Measurements from ENCODE around the gene ANKRD18A.

The ANKRD18A gene

DNA sequence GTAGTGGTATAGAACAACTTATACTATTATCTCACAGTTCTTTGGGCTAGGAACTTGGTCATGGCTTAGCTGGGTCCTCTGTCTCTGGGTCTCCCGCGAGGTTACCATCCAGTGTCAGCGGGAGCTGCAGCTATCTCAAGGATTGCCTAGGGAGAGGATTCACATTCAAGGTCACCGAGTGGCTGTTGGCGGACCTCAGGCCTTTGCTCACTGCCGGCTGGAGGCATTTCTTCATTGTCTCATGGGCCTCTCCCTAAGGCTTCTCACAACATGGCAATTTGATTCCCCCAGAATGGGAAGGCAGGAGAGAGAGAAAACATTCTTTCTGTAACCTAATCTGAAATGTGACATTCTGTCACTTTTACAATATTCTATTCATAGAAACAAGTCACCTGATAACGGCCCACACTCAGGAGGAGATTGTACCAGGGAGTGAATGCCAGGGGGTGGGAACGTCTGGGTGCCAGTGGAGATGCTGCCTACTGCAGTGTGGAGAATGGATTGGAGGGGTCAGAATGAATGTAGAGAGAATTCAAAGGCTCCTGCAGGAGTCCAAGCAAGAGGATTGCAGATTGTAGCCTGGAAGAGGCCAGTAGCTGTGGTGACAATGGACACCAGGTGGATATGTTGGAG is 29.5 kb upstream of the ANKRD18A start:
- H3K9me3 ChIP-seq (ENCODE audit: control insufficient read depth, insufficient read depth, low read length) = no peaks in the 10 kb centered on the region
- no peaks in the 10 kb centered on the region for H3K4me1 ChIP-seq (ENCODE audit: control insufficient read depth, insufficient read depth, low read length)

DNA sequence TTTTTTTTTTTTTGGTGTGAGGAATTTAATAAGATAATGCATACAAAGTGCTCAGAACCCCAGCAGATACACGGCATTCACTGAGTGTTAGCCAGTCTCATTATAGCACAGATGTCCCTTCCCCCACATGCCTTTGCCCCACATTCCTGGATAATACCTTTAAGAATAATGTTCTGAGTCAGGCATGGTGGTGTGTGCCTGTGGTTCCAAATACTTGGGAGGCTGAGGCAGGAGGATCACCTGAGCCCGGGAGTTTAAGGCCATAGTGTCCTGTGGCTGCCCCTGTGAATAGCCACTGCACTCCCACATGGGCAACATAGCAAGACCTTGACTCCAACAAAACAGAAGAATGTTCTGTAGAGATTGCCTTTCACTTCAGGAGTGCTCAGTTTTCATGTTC is 24.2 kb upstream of the ANKRD18A start:
- no peaks in the 10 kb centered on the region for H3K36me3 ChIP-seq (ENCODE audit: control insufficient read depth, insufficient read depth, low read length)
- H3K27me3 ChIP-seq (ENCODE audit: control insufficient read depth, insufficient read depth, low read length) = no peaks in the 10 kb centered on the region
- H3K4me3 ChIP-seq (ENCODE audit: low read length) = no peak overlapping the region
- no peak for DNase-seq (ENCODE audit: low read depth, low spot score)
- peaks cover 4% of the 10 kb centered on the region for H3K4me1 ChIP-seq (ENCODE audit: control insufficient read depth, insufficient read depth, low read length)
- H3K9me3 ChIP-seq (ENCODE audit: control insufficient read depth, insufficient read depth, low read length) = no peaks in the 10 kb centered on the region
- WGBS (ENCODE audit: insufficient coverage, insufficient read length) = no CpG with 5 or more reads among the region's 2 CpGs
- no peak overlapping the region for H3K27ac ChIP-seq (ENCODE audit: low read length)

More for the DNA sequence above, 29.5 kb upstream of the ANKRD18A start:
- H3K27me3 ChIP-seq (ENCODE audit: control insufficient read depth, insufficient read depth, low read length) = no peaks in the 10 kb centered on the region
- no peak for DNase-seq (ENCODE audit: low read depth, low spot score)
- WGBS (ENCODE audit: insufficient coverage, insufficient read length) = no CpG with 5 or more reads among the region's 8 CpGs
- no peaks in the 10 kb centered on the region for H3K36me3 ChIP-seq (ENCODE audit: control insufficient read depth, insufficient read depth, low read length)
- no peak overlapping the region for H3K27ac ChIP-seq (ENCODE audit: low read length)
- no peak overlapping the region for H3K4me3 ChIP-seq (ENCODE audit: low read length)

DNA sequence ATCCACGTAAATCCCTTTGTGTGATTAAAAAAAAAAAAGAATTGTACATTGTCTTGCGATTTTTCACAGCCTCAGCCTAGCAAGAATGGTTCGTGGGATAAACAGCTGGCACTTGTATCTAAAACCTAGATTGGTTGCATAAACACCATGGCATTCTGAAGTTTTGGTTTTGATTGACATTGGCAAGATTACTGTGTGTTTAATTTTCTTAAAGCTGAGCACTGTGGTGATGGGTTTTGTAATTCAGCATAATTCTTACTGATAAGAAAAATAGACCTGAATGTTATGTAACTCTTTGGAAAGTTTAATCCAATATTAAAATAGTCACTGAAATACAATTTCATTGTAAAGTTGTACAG is 23.4 kb upstream of the ANKRD18A start:
- no peaks in the 10 kb centered on the region for H3K36me3 ChIP-seq (ENCODE audit: control insufficient read depth, insufficient read depth, low read length)
- no peak for DNase-seq (ENCODE audit: low read depth, low spot score)
- peaks cover 4% of the 10 kb centered on the region for H3K4me1 ChIP-seq (ENCODE audit: control insufficient read depth, insufficient read depth, low read length)
- no peak overlapping the region for H3K4me3 ChIP-seq (ENCODE audit: low read length)
- WGBS (ENCODE audit: insufficient coverage, insufficient read length) = no CpG with 5 or more reads among the region's 3 CpGs
- H3K9me3 ChIP-seq (ENCODE audit: control insufficient read depth, insufficient read depth, low read length) = no peaks in the 10 kb centered on the region
- H3K27me3 ChIP-seq (ENCODE audit: control insufficient read depth, insufficient read depth, low read length) = no peaks in the 10 kb centered on the region
- no peak overlapping the region for H3K27ac ChIP-seq (ENCODE audit: low read length)

DNA sequence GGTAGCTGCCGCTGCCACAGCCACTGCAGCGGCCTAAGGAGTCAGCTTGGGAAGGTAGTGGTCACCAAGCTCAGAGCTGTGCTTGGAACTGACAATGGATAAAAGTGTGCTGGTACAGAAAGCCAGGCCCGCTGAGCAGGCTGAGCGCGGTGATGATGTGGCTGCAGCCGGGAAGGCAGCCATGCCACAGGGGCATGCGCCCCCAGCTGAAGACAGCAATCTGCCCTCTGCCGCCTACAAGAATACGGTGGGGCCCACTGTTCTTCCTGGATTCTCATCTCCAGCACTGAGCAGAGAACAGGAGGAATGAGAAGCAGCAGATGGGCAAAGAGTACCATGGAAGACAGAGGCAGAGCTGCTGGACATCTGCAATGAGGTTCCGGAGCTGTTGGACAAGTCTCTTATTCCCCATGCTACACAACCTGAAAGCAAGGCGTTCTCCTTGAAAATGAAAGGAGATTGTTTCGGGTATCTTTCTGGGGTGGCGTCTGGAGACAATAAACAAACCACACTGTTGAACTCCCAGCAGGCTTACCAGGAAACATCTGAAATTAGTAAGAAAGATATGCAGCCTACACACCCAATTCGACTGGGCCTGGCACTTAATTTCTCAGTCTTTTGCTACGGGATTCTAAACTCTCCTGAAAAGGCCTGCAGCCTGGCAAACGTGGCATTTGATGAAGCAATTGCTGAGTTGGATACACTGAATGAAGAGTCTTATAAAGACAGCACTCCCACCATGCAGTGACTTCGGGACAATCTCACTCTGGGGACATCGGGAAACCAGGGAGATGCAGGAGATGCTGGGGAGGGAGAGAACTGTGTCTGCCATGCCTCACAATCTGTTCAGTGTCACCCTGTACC is 22.8 kb upstream of the ANKRD18A start:
- no CpG with 5 or more reads among the region's 18 CpGs for WGBS (ENCODE audit: insufficient coverage, insufficient read length)
- no peaks in the 10 kb centered on the region for H3K36me3 ChIP-seq (ENCODE audit: control insufficient read depth, insufficient read depth, low read length)
- H3K9me3 ChIP-seq (ENCODE audit: control insufficient read depth, insufficient read depth, low read length) = no peaks in the 10 kb centered on the region
- peaks cover 4% of the 10 kb centered on the region for H3K4me1 ChIP-seq (ENCODE audit: control insufficient read depth, insufficient read depth, low read length)
- H3K27ac ChIP-seq (ENCODE audit: low read length) = no peak overlapping the region
- H3K27me3 ChIP-seq (ENCODE audit: control insufficient read depth, insufficient read depth, low read length) = no peaks in the 10 kb centered on the region
- DNase-seq (ENCODE audit: low read depth, low spot score) = no peak
- no peak overlapping the region for H3K4me3 ChIP-seq (ENCODE audit: low read length)

DNA sequence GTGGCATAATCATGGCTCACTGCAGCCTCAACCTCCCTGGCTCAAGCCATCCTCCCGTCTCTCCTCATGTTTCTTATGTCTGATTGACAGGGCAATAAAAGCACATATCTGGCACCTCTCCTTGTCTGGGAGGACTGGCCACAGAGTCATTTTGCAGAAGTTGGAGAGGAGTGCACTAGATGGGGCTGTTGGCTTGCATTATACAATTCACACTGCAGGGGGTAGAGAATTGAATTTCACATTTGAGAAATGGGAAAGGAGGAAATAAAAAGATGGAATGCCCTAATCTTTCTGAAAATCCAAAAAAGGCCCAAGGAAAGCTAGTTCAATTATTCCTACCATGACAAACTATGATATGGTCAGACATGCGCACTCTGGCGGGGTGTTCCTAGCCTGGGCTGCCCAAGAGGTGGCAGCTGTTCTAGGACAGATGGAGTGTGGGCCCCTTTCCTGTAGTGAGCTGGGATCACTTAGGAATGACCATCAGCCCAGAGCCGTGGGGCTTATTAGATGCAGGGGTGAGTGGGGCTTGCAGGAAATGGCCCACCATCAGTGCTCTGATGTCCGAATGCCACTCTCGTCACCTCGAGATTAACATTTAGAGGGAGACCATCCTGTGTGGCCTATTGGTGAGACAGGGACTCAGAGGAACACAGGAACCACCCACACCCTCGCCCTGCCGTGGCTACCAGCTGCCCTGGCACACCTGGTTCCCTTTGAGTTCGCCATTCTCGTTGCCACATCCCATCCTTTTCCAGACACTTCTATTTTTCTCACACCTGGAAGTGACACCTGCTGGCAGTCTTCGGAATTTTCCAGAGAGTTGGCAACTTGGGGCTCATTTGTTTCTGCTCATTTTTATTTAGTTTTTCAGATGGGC is 21.8 kb upstream of the ANKRD18A start:
- no peaks in the 10 kb centered on the region for H3K9me3 ChIP-seq (ENCODE audit: control insufficient read depth, insufficient read depth, low read length)
- no peaks in the 10 kb centered on the region for H3K27me3 ChIP-seq (ENCODE audit: control insufficient read depth, insufficient read depth, low read length)
- WGBS (ENCODE audit: insufficient coverage, insufficient read length) = no CpG with 5 or more reads among the region's 12 CpGs
- H3K4me1 ChIP-seq (ENCODE audit: control insufficient read depth, insufficient read depth, low read length) = peaks cover 4% of the 10 kb centered on the region
- no peaks in the 10 kb centered on the region for H3K36me3 ChIP-seq (ENCODE audit: control insufficient read depth, insufficient read depth, low read length)
- no peak overlapping the region for H3K4me3 ChIP-seq (ENCODE audit: low read length)
- DNase-seq (ENCODE audit: low read depth, low spot score) = peak; percentile 55
- no peak overlapping the region for H3K27ac ChIP-seq (ENCODE audit: low read length)

DNA sequence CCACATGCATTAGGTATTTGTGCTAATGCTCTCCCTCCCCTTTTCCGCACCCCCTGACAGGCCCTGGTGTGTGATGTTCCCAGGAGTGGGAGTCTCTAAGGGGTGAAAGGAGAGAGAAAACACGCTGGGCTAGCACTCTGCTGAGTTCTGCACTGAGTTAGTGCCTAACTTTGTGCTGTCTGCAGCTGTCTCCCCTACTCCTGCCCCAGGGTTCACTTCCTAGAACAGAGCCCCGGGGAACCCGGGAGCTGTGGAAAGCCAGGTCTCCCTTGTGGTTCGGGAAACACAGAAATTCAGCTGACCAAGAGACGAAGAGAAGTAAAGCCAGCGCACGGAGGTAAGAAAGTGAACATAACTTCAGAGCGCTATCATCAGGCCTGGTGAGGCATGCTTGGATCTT is 20.7 kb upstream of the ANKRD18A start:
- no peaks in the 10 kb centered on the region for H3K9me3 ChIP-seq (ENCODE audit: control insufficient read depth, insufficient read depth, low read length)
- H3K4me1 ChIP-seq (ENCODE audit: control insufficient read depth, insufficient read depth, low read length) = peaks cover 4% of the 10 kb centered on the region
- H3K27ac ChIP-seq (ENCODE audit: low read length) = no peak overlapping the region
- H3K36me3 ChIP-seq (ENCODE audit: control insufficient read depth, insufficient read depth, low read length) = no peaks in the 10 kb centered on the region
- no CpG with 5 or more reads among the region's 9 CpGs for WGBS (ENCODE audit: insufficient coverage, insufficient read length)
- no peak overlapping the region for H3K4me3 ChIP-seq (ENCODE audit: low read length)
- H3K27me3 ChIP-seq (ENCODE audit: control insufficient read depth, insufficient read depth, low read length) = no peaks in the 10 kb centered on the region
- no peak for DNase-seq (ENCODE audit: low read depth, low spot score)

DNA sequence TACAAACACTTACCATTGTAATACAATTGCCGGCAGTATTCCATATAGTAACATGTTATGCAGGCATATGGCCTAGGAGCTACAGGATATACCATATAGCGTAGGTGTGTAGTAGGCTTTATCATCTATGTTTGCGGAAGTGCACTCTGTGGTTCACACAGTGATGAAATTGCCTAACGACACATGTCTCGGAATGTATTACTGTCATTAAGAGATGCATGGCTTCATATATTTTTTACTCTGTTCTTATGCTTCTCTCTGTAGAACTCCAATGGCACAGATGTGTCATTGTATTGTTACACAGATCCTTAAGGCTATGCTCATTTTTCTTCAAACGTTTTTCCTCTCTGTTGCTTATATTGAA is 19.2 kb upstream of the ANKRD18A start:
- Histone ChIP-seq H3K27me3 (ENCODE audit: control insufficient read depth, insufficient read depth, low read length) (no peaks in the 10 kb centered on the region), H3K4me1 (ENCODE audit: control insufficient read depth, insufficient read depth, low read length) (peaks cover 4% of the 10 kb centered on the region), H3K9me3 (ENCODE audit: control insufficient read depth, insufficient read depth, low read length) (no peaks in the 10 kb centered on the region), H3K36me3 (ENCODE audit: control insufficient read depth, insufficient read depth, low read length) (no peaks in the 10 kb centered on the region), H3K27ac (ENCODE audit: low read length) (no peak overlapping the region), H3K4me3 (ENCODE audit: low read length) (no peak overlapping the region)
- no CpG with 5 or more reads among the region's 6 CpGs for WGBS (ENCODE audit: insufficient coverage, insufficient read length)
- no peak for DNase-seq (ENCODE audit: low read depth, low spot score)

DNA sequence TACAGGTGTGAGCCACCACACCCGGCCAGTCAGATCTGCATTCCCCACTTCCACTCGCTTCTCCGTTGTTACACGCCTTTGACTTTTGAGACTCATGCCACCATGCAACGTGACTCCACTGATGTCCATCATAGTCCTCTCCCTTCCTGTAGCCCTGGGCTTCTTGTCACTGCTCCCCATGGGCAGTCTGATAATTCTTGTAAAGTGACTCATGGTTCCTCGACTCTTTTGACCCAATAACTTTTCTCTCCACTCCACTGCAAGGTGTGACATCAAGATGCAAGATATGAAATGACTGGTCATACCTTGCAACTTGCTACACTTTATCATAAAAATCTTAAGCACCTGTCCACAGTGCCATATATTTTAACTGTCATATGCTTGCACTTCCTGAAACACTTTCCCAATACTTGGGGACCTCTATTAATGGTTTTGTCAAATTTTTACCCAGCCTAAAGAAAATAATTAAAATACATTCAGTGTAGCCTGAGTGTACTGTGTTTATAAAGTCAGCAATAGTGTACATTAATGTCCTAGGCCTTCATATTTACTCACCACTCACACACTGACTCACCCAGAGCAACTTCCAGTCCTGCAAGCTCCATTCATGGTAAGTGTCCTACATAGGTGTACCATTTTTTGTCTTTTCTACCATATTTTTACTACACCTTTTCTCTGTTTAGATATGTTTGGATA is 18.6 kb upstream of the ANKRD18A start:
- Histone ChIP-seq H3K36me3 (ENCODE audit: control insufficient read depth, insufficient read depth, low read length) (no peaks in the 10 kb centered on the region), H3K4me3 (ENCODE audit: low read length) (no peak overlapping the region), H3K27ac (ENCODE audit: low read length) (no peak overlapping the region), H3K9me3 (ENCODE audit: control insufficient read depth, insufficient read depth, low read length) (no peaks in the 10 kb centered on the region), H3K4me1 (ENCODE audit: control insufficient read depth, insufficient read depth, low read length) (peaks cover 4% of the 10 kb centered on the region), H3K27me3 (ENCODE audit: control insufficient read depth, insufficient read depth, low read length) (no peaks in the 10 kb centered on the region)
- no peak for DNase-seq (ENCODE audit: low read depth, low spot score)
- WGBS (ENCODE audit: insufficient coverage, insufficient read length) = no CpG with 5 or more reads among the region's 6 CpGs

DNA sequence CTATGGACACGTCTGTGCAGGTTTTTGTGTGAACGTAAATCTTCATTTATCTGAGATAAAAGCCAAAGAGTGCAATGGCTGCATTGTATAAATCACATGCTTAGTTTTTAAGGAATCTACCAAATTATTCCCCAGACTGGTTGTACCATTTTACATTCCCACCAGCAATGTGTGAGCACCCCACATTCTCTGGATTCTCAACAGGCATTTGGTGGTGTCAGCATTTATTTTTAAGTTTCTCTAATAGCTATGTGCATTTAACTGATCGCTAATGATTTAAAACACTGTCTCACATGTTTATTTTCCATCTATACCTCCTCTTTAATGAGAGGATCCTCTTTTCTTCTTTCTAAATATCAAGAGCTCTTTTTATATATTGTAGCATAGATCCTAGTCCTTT is 13.9 kb upstream of the ANKRD18A start:
- Histone ChIP-seq H3K4me1 (ENCODE audit: control insufficient read depth, insufficient read depth, low read length) (no peaks in the 10 kb centered on the region), H3K27ac (ENCODE audit: low read length) (no peak overlapping the region), H3K9me3 (ENCODE audit: control insufficient read depth, insufficient read depth, low read length) (no peaks in the 10 kb centered on the region), H3K4me3 (ENCODE audit: low read length) (no peak overlapping the region), H3K27me3 (ENCODE audit: control insufficient read depth, insufficient read depth, low read length) (no peaks in the 10 kb centered on the region), H3K36me3 (ENCODE audit: control insufficient read depth, insufficient read depth, low read length) (no peaks in the 10 kb centered on the region)
- no peak for DNase-seq (ENCODE audit: low read depth, low spot score)
- WGBS (ENCODE audit: insufficient coverage, insufficient read length) = no CpG with 5 or more reads among the region's 3 CpGs

DNA sequence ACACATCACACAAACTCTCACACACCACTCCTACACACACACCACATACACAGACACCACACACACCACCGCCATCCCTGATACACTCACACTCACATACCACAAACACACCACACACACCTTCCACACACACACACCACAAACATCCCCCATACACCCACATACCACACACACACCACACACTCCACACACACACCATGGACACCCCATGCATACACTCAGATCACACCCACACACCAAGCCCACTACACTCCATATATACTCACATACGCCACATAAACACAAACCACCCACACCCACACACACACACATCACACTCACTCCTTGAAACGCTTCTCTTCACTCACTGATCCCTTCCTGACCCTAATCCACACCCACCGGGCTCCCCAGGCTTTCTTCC is 9.1 kb upstream of the ANKRD18A start:
- Histone ChIP-seq H3K4me1 (ENCODE audit: control insufficient read depth, insufficient read depth, low read length) (no peaks in the 10 kb centered on the region), H3K4me3 (ENCODE audit: low read length) (no peak overlapping the region), H3K9me3 (ENCODE audit: control insufficient read depth, insufficient read depth, low read length) (no peaks in the 10 kb centered on the region), H3K27ac (ENCODE audit: low read length) (no peak overlapping the region), H3K27me3 (ENCODE audit: control insufficient read depth, insufficient read depth, low read length) (no peaks in the 10 kb centered on the region), H3K36me3 (ENCODE audit: control insufficient read depth, insufficient read depth, low read length) (no peaks in the 10 kb centered on the region)
- no peak for DNase-seq (ENCODE audit: low read depth, low spot score)
- 100% methylated on average over 3 of the region's 4 CpGs for WGBS (ENCODE audit: insufficient coverage, insufficient read length)
